HCT116 (cell line): Measurements from ENCODE around the gene COL9A3. TPM values are rescaled to one million over a fixed set of nuclear protein-coding genes. Genes with fewer than 3 reads are reported as not detected.

Source experiments
- ATAC-seq: fragments of 200-7000 bp; cut with Tn5 transposase; 2 replicates; pipeline ENCODE4 v1.9.1; 2020; ENCODE audit warnings: mild to moderate bottlenecking, moderate library complexity
- BruUV-seq: library from RNA; stranded (reverse); fragments of 400-500 nt; replicated peaks from 2 replicates; lab custom pipeline; 2021; lab: Mats Ljungman, UMichigan
- CTCF ChIA-PET: fragments of 300-600 bp; sonication (Branson Sonifier 250); formaldehyde crosslinking; loops from one replicate; lab custom pipeline; 2021; ENCODE audit warnings: antibody characterized with exemption; lab: Charles Lee
- POLR2A ChIA-PET: fragments of 300-600, 350-600 bp; sonication (Branson Sonifier 250); formaldehyde crosslinking; loops from one replicate; lab custom pipeline; 2021; ENCODE audit warnings: antibody characterized with exemption; lab: Charles Lee
- RAD21 ChIA-PET, 2 experiments: fragments of 300-600 bp; sonication (Branson Sonifier 250); formaldehyde crosslinking; loops; one replicate each; lab custom pipeline; 2023; ENCODE audit warnings: low total read pairs in 2 of 2; ENCODE audit not compliant: uncharacterized antibody in 2 of 2, unreplicated experiment in 2 of 2, low non-redundant PET in 1 of 2; lab: Charles Lee
- DNase-seq: peaks from one replicate; pipeline ENCODE4 v3.0.0-alpha.2; 2010; ENCODE audit warnings: low read depth, low spot score
- H2AFZ ChIP-seq: fragments of 200-600 bp; shearing (Covaris generic), sonication (generic); 2 replicates; pipeline ENCODE4 v1.6.1; 2017; ENCODE audit warnings: low read depth, mixed run types, mixed read lengths, antibody characterized with exemption, low read length; ENCODE audit not compliant: poor library complexity, severe bottlenecking
- H3K27ac ChIP-seq: 2 replicates; pipeline ENCODE4 v1.5.1; 2012; ENCODE audit warnings: low read depth, low read length
- H3K27me3 ChIP-seq: fragments of 200-600 bp; sonication (generic); 2 replicates; pipeline ENCODE4 v1.6.1; 2016; ENCODE audit warnings: mixed run types, low read length, mixed read lengths; ENCODE audit not compliant: insufficient read depth
- H3K36me3 ChIP-seq, 2 experiments: fragments of 200-500 bp in 1 of 2; fragments of 200-600 bp in 1 of 2; sonication (Bioruptor generic) in 1 of 2; sonication (generic) in 1 of 2; 2 replicates each; pipeline versions ENCODE4 v1.5.1 to v1.6.1; 2014 to 2016; ENCODE audit warnings: low read length in 2 of 2, inconsistent platforms in 1 of 2, mixed read lengths in 1 of 2, mixed run types in 1 of 2; ENCODE audit not compliant: insufficient read depth in 2 of 2, control insufficient read depth in 1 of 2
- H3K4me1 ChIP-seq, 2 experiments: fragments of 200-600 bp in 1 of 2; sonication (generic) in 1 of 2; 2 replicates each; pipeline versions ENCODE4 v1.5.1 to v1.6.1; 2012 to 2017; ENCODE audit warnings: low read length in 2 of 2, inconsistent platforms in 1 of 2, mild to moderate bottlenecking in 1 of 2, mixed read lengths in 1 of 2, mixed run types in 1 of 2, moderate library complexity in 1 of 2; ENCODE audit not compliant: insufficient read depth in 2 of 2, control insufficient read depth in 1 of 2
- H3K4me2 ChIP-seq: fragments of 200-600 bp; sonication (generic); 2 replicates; pipeline ENCODE4 v1.6.1; 2017; ENCODE audit warnings: mixed run types, low read length, mixed read lengths
- H3K4me3 ChIP-seq, 2 experiments: fragments of 200-600 bp in 1 of 2; sonication (generic) in 1 of 2; replicated peaks in 1 of 2; 2 replicates each; pipeline ENCODE4 v1.5.1; 2011 to 2016; ENCODE audit warnings: low read length in 2 of 2, control low read depth in 1 of 2, low read depth in 1 of 2, mild to moderate bottlenecking in 1 of 2, mixed read lengths in 1 of 2, mixed run types in 1 of 2
- H3K79me2 ChIP-seq: fragments of 200-600 bp; sonication (generic); 2 replicates; pipeline ENCODE4 v1.6.1; 2017; ENCODE audit warnings: mild to moderate bottlenecking, mixed run types, low read length, moderate library complexity, mixed read lengths; ENCODE audit not compliant: insufficient read depth
- H3K9ac ChIP-seq: fragments of 200-600 bp; sonication (generic); 2 replicates; pipeline ENCODE4 v1.6.1; 2016; ENCODE audit warnings: low read length, mixed read lengths
- H3K9me2 ChIP-seq: fragments of 200-600 bp; sonication (generic), shearing (Covaris generic); 2 replicates; pipeline ENCODE4 v1.6.1; 2017; ENCODE audit warnings: mixed run types, mild to moderate bottlenecking, moderate library complexity; ENCODE audit not compliant: insufficient read depth
- H3K9me3 ChIP-seq, 2 experiments: fragments of 200-500 bp in 1 of 2; fragments of 200-600 bp in 1 of 2; sonication (Bioruptor generic) in 1 of 2; sonication (generic) in 1 of 2; 2 replicates each; pipeline ENCODE4 v1.6.1; 2014 to 2017; ENCODE audit warnings: low read length in 2 of 2, mixed read lengths in 2 of 2, inconsistent platforms in 1 of 2, low read depth in 1 of 2, mild to moderate bottlenecking in 1 of 2, mixed run types in 1 of 2, moderate library complexity in 1 of 2; ENCODE audit not compliant: control insufficient read depth in 1 of 2, insufficient read depth in 1 of 2
- H4K20me1 ChIP-seq: fragments of 200-600 bp; sonication (generic), shearing (Covaris generic); 2 replicates; pipeline ENCODE4 v1.6.1; 2017; ENCODE audit warnings: mixed run types, mild to moderate bottlenecking, moderate library complexity; ENCODE audit not compliant: insufficient read depth
- ELF1 ChIP-seq: IDR thresholded peaks from 2 replicates; pipeline ENCODE4 v1.6.1; 2012; ENCODE audit warnings: low read depth, borderline replicate concordance
- POLR2AphosphoS5 ChIP-seq: IDR thresholded peaks from 2 replicates; pipeline ENCODE4 v1.6.1; 2011; ENCODE audit warnings: mild to moderate bottlenecking, low read depth, low read length, moderate library complexity
- RAD21 ChIP-seq: IDR thresholded peaks from 2 replicates; pipeline ENCODE4 v1.6.1; 2012; ENCODE audit warnings: low read depth, mild to moderate bottlenecking
- SP1 ChIP-seq: IDR thresholded peaks from 2 replicates; pipeline ENCODE4 v1.6.1; 2012; ENCODE audit warnings: low read depth
- TCF7L2 ChIP-seq: IDR thresholded peaks from 2 replicates; pipeline ENCODE4 v1.7.0; 2011; ENCODE audit warnings: borderline replicate concordance, inconsistent platforms; ENCODE audit not compliant: insufficient read depth, insufficient read length; ENCODE audit errors: extremely low read depth
- YY1 ChIP-seq: IDR thresholded peaks from 2 replicates; pipeline ENCODE4 v1.6.1; 2011; ENCODE audit warnings: low read length, low read depth, moderate library complexity, mild to moderate bottlenecking; ENCODE audit not compliant: insufficient replicate concordance; ENCODE audit errors: extremely low read depth
- intact Hi-C: fragments of 100-400 bp; cut with micrococcal nuclease; formaldehyde crosslinking; loops from 2 replicates; pipeline ENCODE4 v1.10.0; 2022
- total RNA-seq: library from RNA; stranded (reverse); gene quantifications from one replicate; pipeline ENCODE4 v1.2.1, GENCODE V29; 2021; ENCODE audit not compliant: unreplicated experiment
- TF ChIP-seq, protein P1 (sequence below): IDR thresholded peaks from 2 replicates; pipeline ENCODE4 v1.6.1; 2012; ENCODE audit warnings: low read depth
- TF ChIP-seq, protein P2 (sequence below): IDR thresholded peaks from 2 replicates; pipeline ENCODE4 v1.6.1; 2012

Gene COL9A3
- total RNA-seq, 1 experiment from 2014 or later: 29.7 TPM

DNA sequence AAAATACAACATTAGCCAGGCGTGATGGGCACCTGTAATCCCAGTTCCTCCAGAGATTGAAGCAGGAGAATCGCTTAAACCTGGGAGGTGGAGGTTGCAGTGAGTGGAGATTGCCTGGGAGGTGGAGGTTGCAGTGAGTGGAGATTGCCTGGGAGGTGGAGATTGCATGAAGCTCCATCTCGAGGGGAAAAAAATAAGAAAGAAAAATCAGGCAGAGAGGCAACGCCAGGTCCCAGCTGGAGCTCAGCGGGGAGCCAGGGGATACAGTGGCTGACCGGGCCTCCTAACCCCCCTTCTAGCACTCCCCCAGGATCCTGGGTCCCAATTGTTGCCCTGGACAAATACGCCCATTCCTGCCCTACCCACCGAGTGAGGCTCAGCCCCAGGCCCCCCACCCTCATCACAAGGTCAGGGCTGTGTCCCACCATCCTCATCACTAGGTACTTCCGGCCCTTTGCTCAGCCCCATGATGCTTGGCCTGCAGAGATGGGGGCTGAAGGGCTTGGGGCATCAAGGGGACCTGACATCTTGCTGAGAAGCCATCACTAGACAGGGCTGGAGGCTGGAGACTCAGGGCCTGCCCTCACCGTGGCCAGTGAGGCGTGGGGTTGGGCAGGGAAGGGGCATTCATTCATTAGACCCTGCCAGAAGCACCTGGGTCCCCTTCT is 10.3 kb upstream of the COL9A3 start:
- ChIA-PET CTCF (interaction anchor here (1.0 to 1.5 kb wide), 2 partner anchors 9 to 12 kb away, joined by 3 to 5 read pairs; no protein-coding TSS in a partner anchor), RAD21 (no interaction called here), POLR2A (interaction anchor here (1.2 kb wide), 1 partner anchor 10 kb away, joined by 3 read pairs; the partner anchor contains the start of gene MRGBP)
- Histone ChIP-seq H3K27ac (peak overlapping the region; percentile 94), H4K20me1 (no peaks in the 10 kb centered on the region; the same call in 1 of the 2 replicates), H3K79me2 (peaks cover 59% of the 10 kb centered on the region), H3K36me3 (peaks cover 22 to 30% of the 10 kb centered on the region in 2 experiments), H3K27me3 (no peaks in the 10 kb centered on the region), H2AFZ (no peak overlapping the region), H3K4me2 (peak overlapping the region; percentile 98), H3K4me1 (peaks cover 19 to 35% of the 10 kb centered on the region in 2 experiments; a peak in 3 of 4 replicates), H3K9ac (peak overlapping the region; percentile 79), H3K9me3 (no peaks in the 10 kb centered on the region), H3K9me2 (no peaks in the 10 kb centered on the region), H3K4me3 (peak overlapping the region; percentile 79 to 83)
- DNase-seq: no peak
- intact Hi-C loops: loop anchor here (10.0 kb wide), 1 partner anchor 502 kb away; the partner anchor contains the start of gene ADRM1
- TF ChIP-seq ELF1: no peak
- TF ChIP-seq TCF7L2: no peak
- no peak for TF ChIP-seq SP1
- BruUV-seq: TSS peak; percentile 51
- no peak for ATAC-seq

DNA sequence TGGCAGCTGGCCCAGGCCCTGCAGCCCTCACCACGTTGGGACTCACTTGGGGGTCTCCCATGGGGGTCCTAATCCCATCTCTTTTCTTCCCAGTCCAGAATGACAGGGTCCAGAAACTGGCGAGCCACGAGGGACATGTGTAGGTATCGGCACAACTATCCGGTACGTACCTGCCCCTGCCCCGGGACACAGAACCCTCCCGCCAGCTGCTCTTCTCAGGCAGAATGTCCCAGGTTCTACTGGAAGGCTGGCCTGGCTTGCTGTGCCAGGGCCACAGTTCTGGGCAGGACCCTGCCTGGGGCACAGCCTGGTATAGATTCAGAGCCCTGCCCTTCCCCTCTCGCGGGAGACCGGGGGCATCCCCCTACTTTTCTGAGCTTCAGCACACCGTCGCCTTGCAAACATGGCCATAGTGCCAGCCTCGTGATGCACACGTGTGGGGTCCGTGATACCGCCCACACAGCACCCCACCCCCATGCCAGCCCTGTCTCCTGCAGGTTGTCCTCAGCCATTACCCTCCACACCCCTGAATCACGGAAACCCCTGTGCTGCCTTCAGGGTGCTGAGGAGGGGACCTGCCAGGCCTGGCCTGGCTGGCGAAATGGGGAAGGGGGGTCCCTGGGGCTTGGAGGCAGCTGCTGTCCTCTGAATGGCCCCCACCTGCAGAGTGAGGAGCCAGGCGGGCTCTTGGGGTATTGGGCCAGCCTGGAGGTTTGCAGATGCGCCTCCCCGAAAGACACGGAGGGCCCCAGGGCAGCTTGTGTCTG is 9.2 kb upstream of the COL9A3 start:
- Histone ChIP-seq H4K20me1 (no peaks in the 10 kb centered on the region; the same call in 1 of the 2 replicates), H3K4me1 (peaks cover 19 to 35% of the 10 kb centered on the region in 2 experiments; a peak in 3 of 4 replicates), H3K79me2 (peaks cover 59% of the 10 kb centered on the region), H3K36me3 (peaks cover 24 to 39% of the 10 kb centered on the region in 2 experiments), H3K9me3 (no peaks in the 10 kb centered on the region), H3K9me2 (no peaks in the 10 kb centered on the region), H3K4me3 (no peak overlapping the region), H3K9ac (no peak overlapping the region), H3K27me3 (no peaks in the 10 kb centered on the region), H3K4me2 (no peak overlapping the region), H2AFZ (no peak overlapping the region), H3K27ac (peak overlapping the region; percentile 94; the same call in 1 of the 2 replicates)
- 0 out of 2 replicates have a peak, but pooled peaks have one; percentile 5 for TF ChIP-seq POLR2AphosphoS5
- no peak for TF ChIP-seq RAD21
- TF ChIP-seq, protein P1, sequence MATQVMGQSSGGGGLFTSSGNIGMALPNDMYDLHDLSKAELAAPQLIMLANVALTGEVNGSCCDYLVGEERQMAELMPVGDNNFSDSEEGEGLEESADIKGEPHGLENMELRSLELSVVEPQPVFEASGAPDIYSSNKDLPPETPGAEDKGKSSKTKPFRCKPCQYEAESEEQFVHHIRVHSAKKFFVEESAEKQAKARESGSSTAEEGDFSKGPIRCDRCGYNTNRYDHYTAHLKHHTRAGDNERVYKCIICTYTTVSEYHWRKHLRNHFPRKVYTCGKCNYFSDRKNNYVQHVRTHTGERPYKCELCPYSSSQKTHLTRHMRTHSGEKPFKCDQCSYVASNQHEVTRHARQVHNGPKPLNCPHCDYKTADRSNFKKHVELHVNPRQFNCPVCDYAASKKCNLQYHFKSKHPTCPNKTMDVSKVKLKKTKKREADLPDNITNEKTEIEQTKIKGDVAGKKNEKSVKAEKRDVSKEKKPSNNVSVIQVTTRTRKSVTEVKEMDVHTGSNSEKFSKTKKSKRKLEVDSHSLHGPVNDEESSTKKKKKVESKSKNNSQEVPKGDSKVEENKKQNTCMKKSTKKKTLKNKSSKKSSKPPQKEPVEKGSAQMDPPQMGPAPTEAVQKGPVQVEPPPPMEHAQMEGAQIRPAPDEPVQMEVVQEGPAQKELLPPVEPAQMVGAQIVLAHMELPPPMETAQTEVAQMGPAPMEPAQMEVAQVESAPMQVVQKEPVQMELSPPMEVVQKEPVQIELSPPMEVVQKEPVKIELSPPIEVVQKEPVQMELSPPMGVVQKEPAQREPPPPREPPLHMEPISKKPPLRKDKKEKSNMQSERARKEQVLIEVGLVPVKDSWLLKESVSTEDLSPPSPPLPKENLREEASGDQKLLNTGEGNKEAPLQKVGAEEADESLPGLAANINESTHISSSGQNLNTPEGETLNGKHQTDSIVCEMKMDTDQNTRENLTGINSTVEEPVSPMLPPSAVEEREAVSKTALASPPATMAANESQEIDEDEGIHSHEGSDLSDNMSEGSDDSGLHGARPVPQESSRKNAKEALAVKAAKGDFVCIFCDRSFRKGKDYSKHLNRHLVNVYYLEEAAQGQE: no peak
- TF ChIP-seq, protein P2, sequence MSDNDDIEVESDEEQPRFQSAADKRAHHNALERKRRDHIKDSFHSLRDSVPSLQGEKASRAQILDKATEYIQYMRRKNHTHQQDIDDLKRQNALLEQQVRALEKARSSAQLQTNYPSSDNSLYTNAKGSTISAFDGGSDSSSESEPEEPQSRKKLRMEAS: no peak
- no peak for TF ChIP-seq YY1
- DNase-seq: no peak
- ChIA-PET POLR2A (interaction anchor here (1.2 kb wide), 1 partner anchor 11 kb away, joined by 3 read pairs; the partner anchor contains the start of gene MRGBP), RAD21 (no interaction called here), CTCF (interaction anchor here (0.9 to 2.1 kb wide), 3 partner anchors 14 to 166 kb away, joined by 3 to 10 read pairs (median 6); partner anchors contain the start of gene SLCO4A1)
- no TSS peak for BruUV-seq
- no peak for ATAC-seq
- intact Hi-C loops: loop anchor here (1.0 to 10.0 kb wide), 2 partner anchors 139 to 503 kb away; partner anchors contain the start of gene ADRM1
